Measurements from ENCODE around the gene PHACTR1.

Gene PHACTR1

DNA sequence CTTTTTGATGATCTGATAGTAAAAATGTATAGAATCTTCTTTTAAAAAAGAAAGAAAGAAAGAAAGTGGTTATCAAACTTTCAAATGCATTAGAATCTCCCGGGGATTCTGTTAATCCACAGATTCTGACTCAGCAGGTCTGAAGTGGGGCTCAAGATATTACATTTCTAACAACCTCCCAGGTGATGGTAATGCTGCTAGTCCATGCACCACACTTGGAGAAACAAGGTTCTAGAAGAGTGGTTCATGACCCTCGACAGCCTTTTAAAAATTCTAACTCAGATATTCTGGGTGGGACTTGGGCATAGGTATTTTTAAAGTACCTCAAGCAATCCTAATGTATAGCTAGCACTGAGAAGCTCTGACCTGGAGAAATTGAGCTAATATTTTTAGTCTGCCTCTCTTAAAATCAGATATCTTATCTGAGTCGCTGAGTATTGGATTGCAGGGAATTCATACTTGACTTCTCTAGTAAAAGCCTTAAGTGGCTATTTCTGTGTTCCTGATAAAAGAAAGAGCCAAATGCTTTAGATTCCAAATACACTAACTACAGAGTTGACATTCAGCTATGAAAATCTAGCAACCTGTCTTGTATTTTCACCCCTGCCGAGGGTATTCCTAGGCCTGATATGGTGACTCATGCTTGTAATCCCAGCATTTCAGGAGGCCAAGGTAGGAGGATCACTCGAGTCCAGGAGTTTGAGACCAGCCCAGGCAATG, 252.4 kb downstream of the PHACTR1 start:
- ChIA-PET POLR2A (no interaction called here), CTCF (no interaction called here)
- DNase-seq (ENCODE audit: low read depth, low spot score), result no peak
- TF ChIP-seq, protein P1, sequence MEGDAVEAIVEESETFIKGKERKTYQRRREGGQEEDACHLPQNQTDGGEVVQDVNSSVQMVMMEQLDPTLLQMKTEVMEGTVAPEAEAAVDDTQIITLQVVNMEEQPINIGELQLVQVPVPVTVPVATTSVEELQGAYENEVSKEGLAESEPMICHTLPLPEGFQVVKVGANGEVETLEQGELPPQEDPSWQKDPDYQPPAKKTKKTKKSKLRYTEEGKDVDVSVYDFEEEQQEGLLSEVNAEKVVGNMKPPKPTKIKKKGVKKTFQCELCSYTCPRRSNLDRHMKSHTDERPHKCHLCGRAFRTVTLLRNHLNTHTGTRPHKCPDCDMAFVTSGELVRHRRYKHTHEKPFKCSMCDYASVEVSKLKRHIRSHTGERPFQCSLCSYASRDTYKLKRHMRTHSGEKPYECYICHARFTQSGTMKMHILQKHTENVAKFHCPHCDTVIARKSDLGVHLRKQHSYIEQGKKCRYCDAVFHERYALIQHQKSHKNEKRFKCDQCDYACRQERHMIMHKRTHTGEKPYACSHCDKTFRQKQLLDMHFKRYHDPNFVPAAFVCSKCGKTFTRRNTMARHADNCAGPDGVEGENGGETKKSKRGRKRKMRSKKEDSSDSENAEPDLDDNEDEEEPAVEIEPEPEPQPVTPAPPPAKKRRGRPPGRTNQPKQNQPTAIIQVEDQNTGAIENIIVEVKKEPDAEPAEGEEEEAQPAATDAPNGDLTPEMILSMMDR (IDR thresholded peaks at IDR 0.05; ENCODE audit: insufficient read depth, low read length, missing control alignments), result no peak
- no peak overlapping the region for H3K4me3 ChIP-seq (ENCODE audit: low read depth, low read length)

- no peak for DNase-seq (ENCODE audit: low read depth, low spot score)
- no peak overlapping the region for H3K4me3 ChIP-seq (ENCODE audit: low read depth, low read length)
- CTCF ChIA-PET, result no interaction called here
- TF ChIP-seq, protein P1 (IDR thresholded peaks at IDR 0.05; ENCODE audit: insufficient read depth, low read length, missing control alignments), result no peak
- POLR2A ChIA-PET, result no interaction called here
Observed at GRCh38 chr6:12969966-12970365, 253.4 kb downstream of the PHACTR1 start.

- CTCF ChIA-PET, result no interaction called here
- no peak overlapping the region for H3K4me3 ChIP-seq (ENCODE audit: low read depth, low read length)
- no peak for DNase-seq (ENCODE audit: low read depth, low spot score)
- TF ChIP-seq, protein P1 (IDR thresholded peaks at IDR 0.05; ENCODE audit: insufficient read depth, low read length, missing control alignments), result no peak
- POLR2A ChIA-PET, result no interaction called here
Observed at GRCh38 chr6:12973386-12973785, 256.8 kb downstream of the PHACTR1 start.

- H3K4me3 ChIP-seq (ENCODE audit: low read depth, low read length), result no peak overlapping the region
- no peak for DNase-seq (ENCODE audit: low read depth, low spot score)
- CTCF ChIA-PET, result no interaction called here
- POLR2A ChIA-PET, result no interaction called here
- TF ChIP-seq, protein P1 (IDR thresholded peaks at IDR 0.05; ENCODE audit: insufficient read depth, low read length, missing control alignments), result no peak
Observed at GRCh38 chr6:12974551-12974950, 258.0 kb downstream of the PHACTR1 start.

GRCh38 chr6:12976366-12976765, 259.8 kb downstream of the PHACTR1 start:
- H3K4me3 ChIP-seq (ENCODE audit: low read depth, low read length), result no peak overlapping the region
- DNase-seq (ENCODE audit: low read depth, low spot score), result no peak
- ChIA-PET CTCF (no interaction called here), POLR2A (no interaction called here)
- TF ChIP-seq, protein P1 (IDR thresholded peaks at IDR 0.05; ENCODE audit: insufficient read depth, low read length, missing control alignments), result no peak

- TF ChIP-seq, protein P1 (IDR thresholded peaks at IDR 0.05; ENCODE audit: insufficient read depth, low read length, missing control alignments), result no peak
- POLR2A ChIA-PET, result no interaction called here
- CTCF ChIA-PET, result no interaction called here
- no peak overlapping the region for H3K4me3 ChIP-seq (ENCODE audit: low read depth, low read length)
- DNase-seq (ENCODE audit: low read depth, low spot score), result no peak
Observed at GRCh38 chr6:12977206-12977605, 260.6 kb downstream of the PHACTR1 start.
